ENCODE data around the gene HNRNPUL2. TPM values are rescaled to one million over a fixed set of nuclear protein-coding genes. Genes with fewer than 3 reads are reported as not detected.

The HNRNPUL2 gene
- total RNA-seq, 2 experiments from 2014 or later, result 8.3 to 59.2 TPM

DNA sequence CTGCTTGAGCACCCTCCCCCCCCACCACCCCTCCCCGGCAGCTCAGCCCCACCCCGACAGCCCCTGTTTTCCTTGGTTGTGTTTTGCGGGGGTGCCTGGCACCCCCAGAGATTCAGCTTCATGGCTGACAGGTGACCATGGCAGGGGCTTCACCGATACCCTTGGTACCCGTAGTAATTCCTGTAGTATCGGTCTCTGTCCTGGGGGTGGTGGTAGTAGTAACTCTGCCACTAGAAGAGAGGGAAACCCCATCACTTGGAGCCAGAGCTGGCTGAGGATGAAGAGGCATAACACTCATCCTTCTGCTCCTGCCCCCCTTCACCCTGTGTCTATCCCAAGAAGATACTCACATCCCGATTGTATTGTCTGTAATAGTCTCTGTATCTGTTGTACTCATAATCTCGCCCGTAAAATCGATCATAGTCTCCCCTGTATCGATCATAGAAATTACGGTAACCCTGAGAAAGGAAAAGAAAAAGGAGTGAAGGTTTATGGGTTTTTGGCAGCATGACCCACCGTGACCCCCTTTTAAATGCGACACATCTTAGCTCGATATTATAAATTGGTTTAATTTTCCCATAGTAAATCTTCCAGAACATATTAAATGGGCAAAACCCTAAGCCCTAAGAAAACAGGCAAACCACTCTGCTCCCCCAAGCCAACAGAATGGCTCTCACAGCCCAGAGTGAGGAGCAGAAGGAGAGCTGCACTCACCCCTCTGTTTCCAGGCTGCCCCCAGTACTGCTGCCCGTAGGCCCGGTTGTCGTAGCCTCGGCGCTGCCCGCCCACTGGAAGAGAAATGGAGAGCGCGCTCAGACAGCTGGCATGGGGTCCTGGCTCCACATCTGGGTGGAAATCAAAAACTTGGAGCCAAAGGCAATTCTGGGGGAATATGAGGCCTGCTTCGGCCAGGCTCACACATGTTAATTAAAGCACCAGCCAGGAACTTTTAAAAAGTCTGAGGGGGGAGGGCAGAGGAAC is 11.8 kb downstream of the HNRNPUL2 start:
- CTCF ChIA-PET (ENCODE audit: unreplicated experiment), result no interaction called here
- intact Hi-C loops (cut with micrococcal nuclease; ENCODE audit: unreplicated experiment), result no loop called here

DNA sequence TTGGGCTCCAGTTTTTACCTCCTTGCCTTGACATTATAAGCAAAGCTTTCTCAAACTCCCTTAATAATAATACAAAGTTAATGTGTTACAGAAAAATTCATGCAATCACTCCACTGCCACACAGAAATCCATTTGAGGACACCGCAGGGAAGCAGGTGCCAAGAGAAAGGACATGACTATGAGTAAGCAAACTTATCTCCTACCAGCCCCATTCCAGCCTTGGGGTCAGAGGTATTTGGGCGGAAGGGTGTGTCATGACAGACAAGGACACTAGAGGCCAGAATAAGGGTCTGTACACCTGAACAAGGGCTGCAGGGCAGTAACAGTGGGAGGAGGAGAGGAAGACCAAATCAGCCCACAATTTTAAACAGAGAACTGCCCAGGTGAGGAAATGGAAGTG is 13.9 kb downstream of the HNRNPUL2 start:
- H4K20me1 ChIP-seq (ENCODE audit: insufficient read depth, low read length), result no peaks in the 10 kb centered on the region
- ChIA-PET POLR2A (no interaction called here), CTCF (ENCODE audit: unreplicated experiment) (no interaction called here)
- H3K4me1 ChIP-seq (ENCODE audit: insufficient read depth, low read length, poor library complexity, severe bottlenecking), result peaks cover 30% of the 10 kb centered on the region
- peaks cover 99% of the 10 kb centered on the region for H3K36me3 ChIP-seq (ENCODE audit: insufficient read depth, low read length)
- TF ChIP-seq, protein P1, sequence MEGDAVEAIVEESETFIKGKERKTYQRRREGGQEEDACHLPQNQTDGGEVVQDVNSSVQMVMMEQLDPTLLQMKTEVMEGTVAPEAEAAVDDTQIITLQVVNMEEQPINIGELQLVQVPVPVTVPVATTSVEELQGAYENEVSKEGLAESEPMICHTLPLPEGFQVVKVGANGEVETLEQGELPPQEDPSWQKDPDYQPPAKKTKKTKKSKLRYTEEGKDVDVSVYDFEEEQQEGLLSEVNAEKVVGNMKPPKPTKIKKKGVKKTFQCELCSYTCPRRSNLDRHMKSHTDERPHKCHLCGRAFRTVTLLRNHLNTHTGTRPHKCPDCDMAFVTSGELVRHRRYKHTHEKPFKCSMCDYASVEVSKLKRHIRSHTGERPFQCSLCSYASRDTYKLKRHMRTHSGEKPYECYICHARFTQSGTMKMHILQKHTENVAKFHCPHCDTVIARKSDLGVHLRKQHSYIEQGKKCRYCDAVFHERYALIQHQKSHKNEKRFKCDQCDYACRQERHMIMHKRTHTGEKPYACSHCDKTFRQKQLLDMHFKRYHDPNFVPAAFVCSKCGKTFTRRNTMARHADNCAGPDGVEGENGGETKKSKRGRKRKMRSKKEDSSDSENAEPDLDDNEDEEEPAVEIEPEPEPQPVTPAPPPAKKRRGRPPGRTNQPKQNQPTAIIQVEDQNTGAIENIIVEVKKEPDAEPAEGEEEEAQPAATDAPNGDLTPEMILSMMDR (conservative IDR thresholded peaks at IDR 0.05; ENCODE audit: low read length), result no peak
- no peak for TF ChIP-seq EZH2phosphoT487 (IDR thresholded peaks at IDR 0.05; ENCODE audit: borderline replicate concordance, low read depth, low read length)
- no TSS peak for BruUV-seq (replicated peaks)
- intact Hi-C loops (cut with micrococcal nuclease; ENCODE audit: unreplicated experiment), result no loop called here
- H3K9me2 ChIP-seq (ENCODE audit: insufficient read depth, low read length), result no peaks in the 10 kb centered on the region
- DNase-seq (ENCODE audit: low spot score), result no peak
- H3K79me2 ChIP-seq (ENCODE audit: insufficient read depth, low read depth, low read length), result peaks cover 10% of the 10 kb centered on the region; the same call in 1 of the 2 replicates
- no peaks in the 10 kb centered on the region for H3K9me3 ChIP-seq (ENCODE audit: low read length)
- H3K4me3 ChIP-seq (ENCODE audit: low read depth, low read length, poor library complexity, severe bottlenecking), result no peak overlapping the region
- peak overlapping the region; percentile 31 for H3K27ac ChIP-seq (ENCODE audit: low read depth, low read length, poor library complexity, severe bottlenecking)
- H2AFZ ChIP-seq (ENCODE audit: low read length), result no peak overlapping the region
- no peak overlapping the region for H3K4me2 ChIP-seq (ENCODE audit: low read length)

More for the DNA sequence above, 11.8 kb downstream of the HNRNPUL2 start:
- TF ChIP-seq, protein P1 (conservative IDR thresholded peaks at IDR 0.05; ENCODE audit: low read length), result peak; percentile 19; the same call in 1 of the 2 replicates
- TF ChIP-seq EZH2phosphoT487 (IDR thresholded peaks at IDR 0.05; ENCODE audit: borderline replicate concordance, low read depth, low read length), result no peak
- no peaks in the 10 kb centered on the region for H4K20me1 ChIP-seq (ENCODE audit: insufficient read depth, low read length)
- H3K4me2 ChIP-seq (ENCODE audit: low read length), result no peak overlapping the region
- no peak overlapping the region for H3K4me3 ChIP-seq (ENCODE audit: low read depth, low read length, poor library complexity, severe bottlenecking)
- BruUV-seq (replicated peaks), result no TSS peak
- no peaks in the 10 kb centered on the region for H3K9me3 ChIP-seq (ENCODE audit: low read length)
- POLR2A ChIA-PET, result interaction anchor here (0.9 to 1.2 kb wide), 3 partner anchors 12 to 39 kb away, joined by 3 to 6 read pairs (median 4); partner anchors contain the start of genes HNRNPUL2 and ZBTB3
- H3K4me1 ChIP-seq (ENCODE audit: insufficient read depth, low read length, poor library complexity, severe bottlenecking), result peaks cover 12% of the 10 kb centered on the region
- no peak overlapping the region for H3K27ac ChIP-seq (ENCODE audit: low read depth, low read length, poor library complexity, severe bottlenecking)
- H3K36me3 ChIP-seq (ENCODE audit: insufficient read depth, low read length), result peaks cover 99% of the 10 kb centered on the region
- DNase-seq (ENCODE audit: low spot score), result no peak
- no peaks in the 10 kb centered on the region for H3K9me2 ChIP-seq (ENCODE audit: insufficient read depth, low read length)
- H3K79me2 ChIP-seq (ENCODE audit: insufficient read depth, low read depth, low read length), result peaks cover 10% of the 10 kb centered on the region; the same call in 1 of the 2 replicates
- H2AFZ ChIP-seq (ENCODE audit: low read length), result no peak overlapping the region
